HG03095 (cell line): ENCODE results near the gene FANK1.
"Not testable (repeated sequence)": the region's sequence is repeated elsewhere in the genome, so short reads cannot be mapped to it uniquely, and the experiment has no call there.

ENCODE experiments used
- ATAC-seq: cut with Tn5 transposase; IDR thresholded peaks from one replicate; pipeline ENCODE4 v1.9.1; 2021; ENCODE audit warnings: moderate library complexity; ENCODE audit not compliant: unreplicated experiment

FANK1 gene

GRCh38 chr10:125926247-125926646 is 29.9 kb downstream of the FANK1 start:
- no peak for ATAC-seq

- not testable (repeated sequence) for ATAC-seq
Observed at GRCh38 chr10:125927265-125927664, 30.9 kb downstream of the FANK1 start.

- ATAC-seq = no peak
Observed at GRCh38 chr10:125928928-125929585, 32.7 kb downstream of the FANK1 start.

GRCh38 chr10:125929618-125930017 is 33.3 kb downstream of the FANK1 start:
- no peak for ATAC-seq

GRCh38 chr10:125933693-125934092 is 37.3 kb downstream of the FANK1 start:
- ATAC-seq = no peak

- no peak for ATAC-seq
Observed at GRCh38 chr10:125936331-125936730, 40.0 kb downstream of the FANK1 start.

- no peak for ATAC-seq
Observed at GRCh38 chr10:125940515-125940914, 44.2 kb downstream of the FANK1 start.

- ATAC-seq = no peak
Observed at GRCh38 chr10:125951290-125951689, 54.9 kb downstream of the FANK1 start.

- ATAC-seq = no peak
Observed at GRCh38 chr10:125953778-125954385, 57.5 kb downstream of the FANK1 start.

GRCh38 chr10:125955766-125956165 is 59.4 kb downstream of the FANK1 start:
- ATAC-seq = no peak

- ATAC-seq = no peak
Observed at GRCh38 chr10:125961743-125962142, 65.4 kb downstream of the FANK1 start.

- ATAC-seq = no peak
Observed at GRCh38 chr10:125962200-125962599, 65.8 kb downstream of the FANK1 start.

- no peak for ATAC-seq
Observed at GRCh38 chr10:125964558-125964957, 68.2 kb downstream of the FANK1 start.

- ATAC-seq = no peak
Observed at GRCh38 chr10:125967533-125967932, 71.2 kb downstream of the FANK1 start.

- not testable (repeated sequence) for ATAC-seq
Observed at GRCh38 chr10:125970077-125970630, 73.8 kb downstream of the FANK1 start.

- ATAC-seq = no peak
Observed at GRCh38 chr10:125976960-125977605, 80.7 kb downstream of the FANK1 start.

GRCh38 chr10:125979976-125980375 is 83.6 kb downstream of the FANK1 start:
- ATAC-seq = no peak

- ATAC-seq = no peak
Observed at GRCh38 chr10:125980521-125981035, 84.2 kb downstream of the FANK1 start.

- ATAC-seq = peak; percentile 68
Observed at GRCh38 chr10:125982260-125982948, 86.0 kb downstream of the FANK1 start.

- ATAC-seq = no peak
Observed at GRCh38 chr10:125983161-125983560, 86.8 kb downstream of the FANK1 start.

GRCh38 chr10:125983656-125984055 is 87.3 kb downstream of the FANK1 start:
- no peak for ATAC-seq
